A549 (cell line): Measurements from ENCODE around the gene LRIG2.

Source experiments
- CHD2 ChIP-seq: fragments of 150-350 bp; IDR thresholded peaks from 2 replicates; pipeline ENCODE4 v1.6.1; 2014; ENCODE audit warnings: low read length; ENCODE audit not compliant: partially characterized antibody
- EP300 ChIP-seq, 2 experiments: fragments of >200 bp; sonication (Bioruptor Twin); formaldehyde crosslinking; IDR thresholded peaks; 2 replicates in 1 of 2; 3 replicates in 1 of 2; pipeline ENCODE4 v1.6.1; 2016 to 2017
- JUN ChIP-seq, 2 experiments: fragments of >200 bp; sonication (Bioruptor Twin); formaldehyde crosslinking; IDR thresholded peaks; 2 replicates in 1 of 2; 3 replicates in 1 of 2; pipeline ENCODE4 v1.6.1; 2016 to 2017
- POLR2A ChIP-seq: IDR thresholded peaks from 2 replicates; pipeline ENCODE4 v1.6.1; 2012; ENCODE audit warnings: mild to moderate bottlenecking, low read length
- RCOR1 ChIP-seq: fragments of 150-350 bp; IDR thresholded peaks from 2 replicates; pipeline ENCODE4 v1.6.1; 2014; ENCODE audit warnings: antibody characterized with exemption, low read length, low read depth
- RFX5 ChIP-seq: fragments of 450-650 bp; IDR thresholded peaks from 2 replicates; pipeline ENCODE4 v1.7.1; 2014; ENCODE audit warnings: antibody characterized with exemption, mild to moderate bottlenecking, moderate library complexity
- SREBF2 ChIP-seq: fragments of 450-650 bp; IDR thresholded peaks from 2 replicates; pipeline ENCODE4 v1.6.1; 2014; ENCODE audit warnings: mild to moderate bottlenecking, moderate library complexity
- ZC3H11A ChIP-seq: fragments of 450-650 bp; IDR thresholded peaks from 2 replicates; pipeline ENCODE4 v1.6.1; 2014; ENCODE audit warnings: antibody characterized with exemption, mild to moderate bottlenecking
- ZFP36 ChIP-seq: fragments of 450-650 bp; IDR thresholded peaks from 2 replicates; pipeline ENCODE4 v1.6.1; 2014; ENCODE audit warnings: borderline replicate concordance; ENCODE audit not compliant: partially characterized antibody
- TF ChIP-seq, protein P1 (sequence below): fragments of >200 bp; sonication (Bioruptor Twin); formaldehyde crosslinking; IDR thresholded peaks from 3 replicates; pipeline ENCODE4 v1.5.1; 2016
- TF ChIP-seq, protein P2 (sequence below): fragments of >200 bp; sonication (Bioruptor Twin); formaldehyde crosslinking; IDR thresholded peaks from 3 replicates; pipeline ENCODE4 v1.6.1; 2016
- TF ChIP-seq, protein P3 (sequence below): IDR thresholded peaks from 2 replicates; pipeline ENCODE4 v1.6.1; 2012
- TF ChIP-seq, protein P4 (sequence below): IDR thresholded peaks from 2 replicates; pipeline ENCODE4 v1.6.1; 2012; ENCODE audit warnings: low read depth, borderline replicate concordance

DNA sequence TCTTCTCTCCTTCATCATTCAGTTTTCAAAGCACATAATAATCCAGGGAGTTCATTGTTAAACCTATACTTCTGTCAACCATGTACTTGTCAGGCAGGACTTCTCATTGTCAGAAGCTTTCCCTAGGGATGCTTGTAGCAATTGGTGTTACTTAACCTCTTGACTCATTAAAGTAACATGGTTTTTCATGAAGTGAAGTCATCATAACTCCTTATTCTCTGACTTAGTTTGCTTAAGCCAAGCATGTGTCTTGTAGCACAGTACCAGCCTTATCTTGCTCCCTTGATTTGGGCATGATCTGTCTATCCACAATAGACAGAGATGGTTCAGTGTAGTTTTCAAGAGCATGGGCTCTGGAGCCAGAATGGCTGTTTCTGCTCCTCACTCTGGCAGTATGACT is 45.3 kb downstream of the LRIG2 start:
- TF ChIP-seq ZC3H11A: no peak
- TF ChIP-seq, protein P1, sequence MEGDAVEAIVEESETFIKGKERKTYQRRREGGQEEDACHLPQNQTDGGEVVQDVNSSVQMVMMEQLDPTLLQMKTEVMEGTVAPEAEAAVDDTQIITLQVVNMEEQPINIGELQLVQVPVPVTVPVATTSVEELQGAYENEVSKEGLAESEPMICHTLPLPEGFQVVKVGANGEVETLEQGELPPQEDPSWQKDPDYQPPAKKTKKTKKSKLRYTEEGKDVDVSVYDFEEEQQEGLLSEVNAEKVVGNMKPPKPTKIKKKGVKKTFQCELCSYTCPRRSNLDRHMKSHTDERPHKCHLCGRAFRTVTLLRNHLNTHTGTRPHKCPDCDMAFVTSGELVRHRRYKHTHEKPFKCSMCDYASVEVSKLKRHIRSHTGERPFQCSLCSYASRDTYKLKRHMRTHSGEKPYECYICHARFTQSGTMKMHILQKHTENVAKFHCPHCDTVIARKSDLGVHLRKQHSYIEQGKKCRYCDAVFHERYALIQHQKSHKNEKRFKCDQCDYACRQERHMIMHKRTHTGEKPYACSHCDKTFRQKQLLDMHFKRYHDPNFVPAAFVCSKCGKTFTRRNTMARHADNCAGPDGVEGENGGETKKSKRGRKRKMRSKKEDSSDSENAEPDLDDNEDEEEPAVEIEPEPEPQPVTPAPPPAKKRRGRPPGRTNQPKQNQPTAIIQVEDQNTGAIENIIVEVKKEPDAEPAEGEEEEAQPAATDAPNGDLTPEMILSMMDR: no peak
- no peak for TF ChIP-seq RFX5
- TF ChIP-seq, protein P2, sequence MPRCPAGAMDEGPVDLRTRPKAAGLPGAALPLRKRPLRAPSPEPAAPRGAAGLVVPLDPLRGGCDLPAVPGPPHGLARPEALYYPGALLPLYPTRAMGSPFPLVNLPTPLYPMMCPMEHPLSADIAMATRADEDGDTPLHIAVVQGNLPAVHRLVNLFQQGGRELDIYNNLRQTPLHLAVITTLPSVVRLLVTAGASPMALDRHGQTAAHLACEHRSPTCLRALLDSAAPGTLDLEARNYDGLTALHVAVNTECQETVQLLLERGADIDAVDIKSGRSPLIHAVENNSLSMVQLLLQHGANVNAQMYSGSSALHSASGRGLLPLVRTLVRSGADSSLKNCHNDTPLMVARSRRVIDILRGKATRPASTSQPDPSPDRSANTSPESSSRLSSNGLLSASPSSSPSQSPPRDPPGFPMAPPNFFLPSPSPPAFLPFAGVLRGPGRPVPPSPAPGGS: no peak
- TF ChIP-seq, protein P3, sequence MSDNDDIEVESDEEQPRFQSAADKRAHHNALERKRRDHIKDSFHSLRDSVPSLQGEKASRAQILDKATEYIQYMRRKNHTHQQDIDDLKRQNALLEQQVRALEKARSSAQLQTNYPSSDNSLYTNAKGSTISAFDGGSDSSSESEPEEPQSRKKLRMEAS: no peak
- TF ChIP-seq ZFP36: no peak
- no peak for TF ChIP-seq POLR2A
- TF ChIP-seq, protein P4, sequence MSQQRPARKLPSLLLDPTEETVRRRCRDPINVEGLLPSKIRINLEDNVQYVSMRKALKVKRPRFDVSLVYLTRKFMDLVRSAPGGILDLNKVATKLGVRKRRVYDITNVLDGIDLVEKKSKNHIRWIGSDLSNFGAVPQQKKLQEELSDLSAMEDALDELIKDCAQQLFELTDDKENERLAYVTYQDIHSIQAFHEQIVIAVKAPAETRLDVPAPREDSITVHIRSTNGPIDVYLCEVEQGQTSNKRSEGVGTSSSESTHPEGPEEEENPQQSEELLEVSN: no peak
- TF ChIP-seq EP300 (IDR thresholded peaks at IDR 0.05): no peak
- no peak for TF ChIP-seq RCOR1
- TF ChIP-seq CHD2: no peak
- TF ChIP-seq JUN (IDR thresholded peaks at IDR 0.05): no peak
- TF ChIP-seq SREBF2: no peak
